Left colon (tissue), 2 donors: ENCODE data around the gene PPL. TPM values are rescaled to one million over a fixed set of nuclear protein-coding genes. Genes with fewer than 3 reads are reported as not detected.
"Not testable (repeated sequence)": the region's sequence is repeated elsewhere in the genome, so short reads cannot be mapped to it uniquely, and the experiment has no call there.

ENCODE experiments used
- ATAC-seq: fragments of 200-7000 bp; cut with Tn5 transposase; one replicate; pipeline ENCODE4 v1.9.1; 2020; ENCODE audit warnings: mild to moderate bottlenecking, moderate library complexity
- DNase-seq, 2 donors: peaks; one replicate each; pipeline ENCODE4 v3.0.0-alpha.2; 2020
- intact Hi-C, 2 donors: fragments of 100-400 bp; cut with DNase I in 1 of 2; cut with micrococcal nuclease in 1 of 2; formaldehyde crosslinking; loops; one replicate each; pipeline versions ENCODE4 v1.11.2 to v1.14.0; 2022; cut with DNase I, micrococcal nuclease
- total RNA-seq, 2 donors: library from RNA; stranded (reverse); fragmentation: NEBNext Ultra II Directional; extraction: Animal tissue kit (Norgen Biotek cat#: 25700); gene quantifications; one replicate each; pipeline ENCODE4 v1.2.1, GENCODE V29; 2021
- donor health status: DM: no; HTN: no; CAD: no.
- donor health status: DM: yes; HTN: yes; CAD: no.

Gene PPL
- total RNA-seq, 2 donors from 2014 or later: 14.7 to 15.6 TPM

GRCh38 chr16:4938683-4939030, 1.7 kb upstream of the PPL start:
- no peak for ATAC-seq
- no peak for DNase-seq
- intact Hi-C loops: no loop called here

GRCh38 chr16:4937782-4938682, 1.1 kb upstream of the PPL start:
- intact Hi-C loops: no loop called here
- ATAC-seq (peak; percentile 60), DNase-seq (peak; percentile 49 to 59)

GRCh38 chr16:4936181-4936990, 562 bp downstream of the PPL start:
- peak; percentile 44 for ATAC-seq
- intact Hi-C loops: no loop called here
- DNase-seq: peak in 1 of 2 donors; percentile 47

- no peak for ATAC-seq
- intact Hi-C loops: no loop called here
- peak; percentile 30 to 76 for DNase-seq
These were observed 1.6 kb downstream of the PPL start for GRCh38 chr16:4935241-4935855.

- ATAC-seq (no peak), DNase-seq (no peak)
- intact Hi-C loops: no loop called here
These were observed 2.4 kb downstream of the PPL start for GRCh38 chr16:4934591-4934990.

GRCh38 chr16:4933871-4934395, 3.0 kb downstream of the PPL start:
- ATAC-seq: no peak
- no peak for DNase-seq
- intact Hi-C loops: no loop called here

GRCh38 chr16:4933433-4933832, 3.5 kb downstream of the PPL start:
- ATAC-seq (no peak), DNase-seq (no peak)
- intact Hi-C loops: no loop called here

GRCh38 chr16:4931381-4931780, 5.6 kb downstream of the PPL start:
- DNase-seq: no peak
- intact Hi-C loops: no loop called here
- ATAC-seq: no peak

GRCh38 chr16:4929619-4930018, 7.3 kb downstream of the PPL start:
- intact Hi-C loops, ATAC-seq, DNase-seq: not testable (repeated sequence)

- ATAC-seq (no peak), DNase-seq (no peak)
- intact Hi-C loops: no loop called here
These were observed 8.7 kb downstream of the PPL start for GRCh38 chr16:4928227-4928626.

- DNase-seq: no peak
- ATAC-seq: no peak
- intact Hi-C loops: no loop called here
These were observed 9.3 kb downstream of the PPL start for GRCh38 chr16:4927661-4928060.

GRCh38 chr16:4926928-4927327, 10.0 kb downstream of the PPL start:
- no peak for DNase-seq
- intact Hi-C loops: no loop called here
- ATAC-seq: no peak

GRCh38 chr16:4925791-4926190, 11.2 kb downstream of the PPL start:
- ATAC-seq (no peak), DNase-seq (no peak)
- intact Hi-C loops: no loop called here

GRCh38 chr16:4925293-4925607, 11.7 kb downstream of the PPL start:
- no peak for ATAC-seq
- intact Hi-C loops: no loop called here
- no peak for DNase-seq

- ATAC-seq (peak; percentile 44), DNase-seq (peak in 1 of 2 donors; percentile 42)
- intact Hi-C loops: no loop called here
These were observed 12.2 kb downstream of the PPL start for GRCh38 chr16:4924593-4925292.

GRCh38 chr16:4923853-4924252, 13.1 kb downstream of the PPL start:
- intact Hi-C loops: no loop called here
- DNase-seq (no peak), ATAC-seq (no peak)

- no peak for ATAC-seq
- DNase-seq: no peak
- intact Hi-C loops: no loop called here
These were observed 14.1 kb downstream of the PPL start for GRCh38 chr16:4922721-4923342.

- intact Hi-C loops: no loop called here
These were observed 16.1 kb downstream of the PPL start for GRCh38 chr16:4920826-4921225.

More at GRCh38 chr16:4920826-4921225, 16.1 kb downstream of the PPL start:
- DNase-seq (no peak), ATAC-seq (no peak)
